Astrocyte (in vitro differentiated cells and primary cell): ENCODE data around the gene CTSL. TPM values are rescaled to one million over a fixed set of nuclear protein-coding genes. Genes with fewer than 3 reads are reported as not detected.

ENCODE experiments used
- DNase-seq: peaks from one replicate; pipeline ENCODE4 v3.0.0-alpha.2; 2010; ENCODE audit warnings: low read depth
- FAIRE-seq: peaks from 2 replicates; lab custom pipeline; 2011; peaks lifted over from hg19 to GRCh38; lab: Jason Lieb, UNC
- H2AFZ ChIP-seq: 2 replicates; pipeline ENCODE4 v1.6.0; 2012; ENCODE audit warnings: low read depth, low read length, inconsistent platforms
- H3K27ac ChIP-seq: 2 replicates; pipeline ENCODE4 v1.5.1; 2011; ENCODE audit warnings: low read depth, low read length, inconsistent platforms
- H3K27me3 ChIP-seq: 2 replicates; pipeline ENCODE4 v1.6.0; 2011; ENCODE audit warnings: low read length, inconsistent platforms; ENCODE audit not compliant: insufficient read depth
- H3K36me3 ChIP-seq: 2 replicates; pipeline ENCODE4 v1.5.1; 2011; ENCODE audit warnings: low read length, inconsistent platforms; ENCODE audit not compliant: insufficient read depth
- H3K4me1 ChIP-seq: 2 replicates; pipeline ENCODE4 v1.5.1; 2011; ENCODE audit warnings: low read length, inconsistent platforms; ENCODE audit not compliant: insufficient read depth
- H3K4me2 ChIP-seq: 2 replicates; pipeline ENCODE4 v1.6.0; 2012; ENCODE audit warnings: low read length, inconsistent platforms
- H3K4me3 ChIP-seq: 2 replicates; pipeline ENCODE4 v1.5.1; 2011; ENCODE audit warnings: low read depth, mild to moderate bottlenecking, low read length, inconsistent platforms; ENCODE audit not compliant: insufficient read depth
- H3K79me2 ChIP-seq: 2 replicates; pipeline ENCODE4 v1.6.0; 2012; ENCODE audit warnings: mild to moderate bottlenecking, low read length, inconsistent platforms; ENCODE audit not compliant: insufficient read depth
- H3K9ac ChIP-seq: 2 replicates; pipeline ENCODE4 v1.6.0; 2012; ENCODE audit warnings: mild to moderate bottlenecking, low read length, inconsistent platforms
- H3K9me3 ChIP-seq: 2 replicates; pipeline ENCODE4 v1.5.1; 2012; ENCODE audit warnings: low read depth, mild to moderate bottlenecking, low read length, inconsistent platforms; ENCODE audit not compliant: insufficient read depth
- H4K20me1 ChIP-seq: 2 replicates; pipeline ENCODE4 v1.6.0; 2012; ENCODE audit warnings: low read length, inconsistent platforms; ENCODE audit not compliant: insufficient read depth
- H3K27ac Mint-ChIP-seq: one replicate; pipeline ENCODE4 v1.8.0; 2021; ENCODE audit warnings: mild to moderate bottlenecking, mixed read lengths; ENCODE audit not compliant: unreplicated experiment
- H3K27me3 Mint-ChIP-seq: one replicate; pipeline ENCODE4 v1.8.0; 2021; ENCODE audit warnings: low read depth, mixed read lengths; ENCODE audit not compliant: unreplicated experiment
- H3K36me3 Mint-ChIP-seq: one replicate; pipeline ENCODE4 v1.8.0; 2021; ENCODE audit warnings: low read depth, mixed read lengths; ENCODE audit not compliant: unreplicated experiment
- H3K4me1 Mint-ChIP-seq: one replicate; pipeline ENCODE4 v1.8.0; 2021; ENCODE audit warnings: low read depth, mixed read lengths; ENCODE audit not compliant: unreplicated experiment
- H3K4me3 Mint-ChIP-seq: one replicate; pipeline ENCODE4 v1.8.0; 2021; ENCODE audit warnings: mild to moderate bottlenecking, moderate library complexity, mixed read lengths; ENCODE audit not compliant: unreplicated experiment
- H3K9me3 Mint-ChIP-seq: one replicate; pipeline ENCODE4 v1.8.0; 2021; ENCODE audit warnings: mild to moderate bottlenecking, mixed read lengths; ENCODE audit not compliant: unreplicated experiment
- EZH2 ChIP-seq: IDR thresholded peaks from 2 replicates; pipeline ENCODE4 v1.6.1; 2012; ENCODE audit warnings: mild to moderate bottlenecking, low read length, inconsistent platforms; ENCODE audit not compliant: insufficient read depth
- total RNA-seq: library from RNA; stranded (reverse); gene quantifications from 2 replicates; pipeline ENCODE4 v1.2.1, GENCODE V29; 2021
- TF ChIP-seq, protein P1 (sequence below): IDR thresholded peaks from 2 replicates; pipeline ENCODE4 v1.5.1; 2011; ENCODE audit warnings: low read depth, mild to moderate bottlenecking, inconsistent platforms, low read length, moderate library complexity; ENCODE audit not compliant: insufficient read depth

The CTSL gene
- total RNA-seq, 1 donor from 2014 or later: 94.9 TPM

DNA sequence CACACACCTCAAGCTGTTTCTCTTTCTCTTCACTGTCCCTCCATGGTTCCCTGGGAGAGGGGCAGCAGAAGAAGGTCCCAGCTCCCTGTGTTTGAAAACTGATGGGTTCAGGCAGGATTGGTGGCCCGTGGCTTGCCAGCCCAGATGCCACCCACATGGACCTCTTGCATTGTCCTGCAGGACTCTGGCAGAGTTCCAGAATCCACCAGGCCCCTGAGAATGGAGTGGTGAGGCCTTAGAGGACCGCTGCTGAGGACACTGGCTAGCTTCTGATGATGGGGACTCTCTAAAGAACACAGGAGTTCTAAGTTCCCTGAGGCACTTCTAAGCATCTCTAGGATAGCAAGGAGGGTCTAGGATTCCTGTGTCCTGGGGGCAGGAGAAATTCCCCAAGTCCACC is 24.8 kb downstream of the CTSL start:
- Mint-ChIP-seq H3K9me3 (no peaks in the 10 kb centered on the region), H3K4me1 (no peaks in the 10 kb centered on the region), H3K27me3 (peaks cover 7% of the 10 kb centered on the region), H3K4me3 (no peak overlapping the region), H3K36me3 (no peaks in the 10 kb centered on the region), H3K27ac (no peak overlapping the region)
- Histone ChIP-seq H3K27ac (no peak overlapping the region), H3K27me3 (no peaks in the 10 kb centered on the region), H4K20me1 (no peaks in the 10 kb centered on the region), H3K4me2 (no peak overlapping the region), H2AFZ (no peak overlapping the region), H3K9ac (no peak overlapping the region), H3K79me2 (no peaks in the 10 kb centered on the region), H3K9me3 (peaks cover 4% of the 10 kb centered on the region), H3K4me3 (no peak overlapping the region), H3K4me1 (no peaks in the 10 kb centered on the region), H3K36me3 (no peaks in the 10 kb centered on the region)
- no peak for DNase-seq
- TF ChIP-seq, protein P1, sequence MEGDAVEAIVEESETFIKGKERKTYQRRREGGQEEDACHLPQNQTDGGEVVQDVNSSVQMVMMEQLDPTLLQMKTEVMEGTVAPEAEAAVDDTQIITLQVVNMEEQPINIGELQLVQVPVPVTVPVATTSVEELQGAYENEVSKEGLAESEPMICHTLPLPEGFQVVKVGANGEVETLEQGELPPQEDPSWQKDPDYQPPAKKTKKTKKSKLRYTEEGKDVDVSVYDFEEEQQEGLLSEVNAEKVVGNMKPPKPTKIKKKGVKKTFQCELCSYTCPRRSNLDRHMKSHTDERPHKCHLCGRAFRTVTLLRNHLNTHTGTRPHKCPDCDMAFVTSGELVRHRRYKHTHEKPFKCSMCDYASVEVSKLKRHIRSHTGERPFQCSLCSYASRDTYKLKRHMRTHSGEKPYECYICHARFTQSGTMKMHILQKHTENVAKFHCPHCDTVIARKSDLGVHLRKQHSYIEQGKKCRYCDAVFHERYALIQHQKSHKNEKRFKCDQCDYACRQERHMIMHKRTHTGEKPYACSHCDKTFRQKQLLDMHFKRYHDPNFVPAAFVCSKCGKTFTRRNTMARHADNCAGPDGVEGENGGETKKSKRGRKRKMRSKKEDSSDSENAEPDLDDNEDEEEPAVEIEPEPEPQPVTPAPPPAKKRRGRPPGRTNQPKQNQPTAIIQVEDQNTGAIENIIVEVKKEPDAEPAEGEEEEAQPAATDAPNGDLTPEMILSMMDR: no peak
- no peak for TF ChIP-seq EZH2
- no peak for FAIRE-seq

DNA sequence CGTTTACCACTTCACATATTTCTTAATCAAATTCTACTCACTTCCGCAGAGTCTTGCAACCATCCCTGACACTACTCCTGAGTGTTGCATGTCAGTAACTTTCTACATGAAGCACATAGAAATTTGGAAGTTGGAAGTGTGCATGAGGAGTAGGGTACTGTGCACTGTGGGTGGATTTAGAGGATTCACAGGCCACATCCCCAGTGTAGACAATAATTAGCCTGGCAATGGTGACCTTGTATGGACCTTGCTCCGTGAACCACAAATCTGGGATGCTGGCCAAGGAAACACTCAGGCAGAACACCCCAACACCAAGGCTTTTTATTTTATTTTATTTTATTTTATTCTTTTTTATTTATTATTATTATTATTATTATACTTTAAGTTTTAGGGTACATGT is 25.5 kb downstream of the CTSL start:
- H3K79me2 ChIP-seq: no peaks in the 10 kb centered on the region
- Mint-ChIP-seq H3K4me3 (no peak overlapping the region), H3K27ac (no peak overlapping the region), H3K9me3 (no peaks in the 10 kb centered on the region), H3K36me3 (no peaks in the 10 kb centered on the region), H3K4me1 (no peaks in the 10 kb centered on the region), H3K27me3 (peaks cover 7% of the 10 kb centered on the region)
- no peak overlapping the region for H3K4me3 ChIP-seq
- peaks cover 4% of the 10 kb centered on the region for H3K9me3 ChIP-seq
- FAIRE-seq (no peak), DNase-seq (no peak)
- no peaks in the 10 kb centered on the region for H3K36me3 ChIP-seq
- H3K27ac ChIP-seq: no peak overlapping the region
- no peaks in the 10 kb centered on the region for H3K4me1 ChIP-seq
- no peaks in the 10 kb centered on the region for H3K27me3 ChIP-seq
- H3K4me2 ChIP-seq: no peak overlapping the region
- no peak overlapping the region for H3K9ac ChIP-seq
- no peaks in the 10 kb centered on the region for H4K20me1 ChIP-seq
- H2AFZ ChIP-seq: no peak overlapping the region
- TF ChIP-seq, protein P1: no peak
- TF ChIP-seq EZH2: no peak

DNA sequence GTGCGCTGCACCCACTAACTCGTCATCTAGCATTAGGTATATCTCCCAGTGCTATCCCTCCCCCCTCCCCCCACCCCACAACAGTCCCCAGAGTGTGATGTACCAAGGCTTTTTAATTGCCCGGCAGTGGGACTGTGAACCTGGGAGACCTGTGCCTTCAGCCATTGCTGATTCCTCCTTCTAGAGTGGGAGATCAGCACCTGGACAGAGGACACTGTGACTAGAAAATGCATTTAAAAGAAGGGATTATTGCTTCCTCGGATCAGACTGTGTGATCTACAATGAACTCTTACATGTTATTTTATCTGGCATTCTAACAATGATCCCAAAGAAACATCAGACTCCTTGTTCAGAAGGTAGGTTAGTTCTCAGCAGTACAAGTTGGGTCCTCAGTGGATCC is 25.9 kb downstream of the CTSL start:
- no peak overlapping the region for H3K4me3 Mint-ChIP-seq

More for the DNA sequence above, 25.9 kb downstream of the CTSL start:
- FAIRE-seq: no peak
- no peak overlapping the region for H3K4me2 ChIP-seq
- H3K4me1 Mint-ChIP-seq: no peaks in the 10 kb centered on the region
- no peak overlapping the region for H3K27ac Mint-ChIP-seq
- no peak overlapping the region for H3K9ac ChIP-seq
- no peaks in the 10 kb centered on the region for H3K9me3 Mint-ChIP-seq
- no peaks in the 10 kb centered on the region for H3K36me3 ChIP-seq
- TF ChIP-seq, protein P1: no peak
- TF ChIP-seq EZH2: no peak
- no peak overlapping the region for H3K27ac ChIP-seq
- no peak for DNase-seq
- peaks cover 4% of the 10 kb centered on the region for H3K9me3 ChIP-seq
- H3K4me3 ChIP-seq: no peak overlapping the region
- no peaks in the 10 kb centered on the region for H3K79me2 ChIP-seq
- H4K20me1 ChIP-seq: no peaks in the 10 kb centered on the region
- no peaks in the 10 kb centered on the region for H3K36me3 Mint-ChIP-seq
- no peaks in the 10 kb centered on the region for H3K4me1 ChIP-seq
- no peaks in the 10 kb centered on the region for H3K27me3 ChIP-seq
- no peak overlapping the region for H2AFZ ChIP-seq
- H3K27me3 Mint-ChIP-seq: peaks cover 7% of the 10 kb centered on the region
